Islet of Langerhans (tissue), 1 donor: ENCODE measurements around the gene MACROD2.
"Not testable (repeated sequence)": the region's sequence is repeated elsewhere in the genome, so short reads cannot be mapped to it uniquely, and the experiment has no call there.

Experiments used
- FAIRE-seq: peaks from one replicate; lab custom pipeline; 2011; peaks lifted over from hg19 to GRCh38; lab: Jason Lieb, UNC

Gene MACROD2

DNA sequence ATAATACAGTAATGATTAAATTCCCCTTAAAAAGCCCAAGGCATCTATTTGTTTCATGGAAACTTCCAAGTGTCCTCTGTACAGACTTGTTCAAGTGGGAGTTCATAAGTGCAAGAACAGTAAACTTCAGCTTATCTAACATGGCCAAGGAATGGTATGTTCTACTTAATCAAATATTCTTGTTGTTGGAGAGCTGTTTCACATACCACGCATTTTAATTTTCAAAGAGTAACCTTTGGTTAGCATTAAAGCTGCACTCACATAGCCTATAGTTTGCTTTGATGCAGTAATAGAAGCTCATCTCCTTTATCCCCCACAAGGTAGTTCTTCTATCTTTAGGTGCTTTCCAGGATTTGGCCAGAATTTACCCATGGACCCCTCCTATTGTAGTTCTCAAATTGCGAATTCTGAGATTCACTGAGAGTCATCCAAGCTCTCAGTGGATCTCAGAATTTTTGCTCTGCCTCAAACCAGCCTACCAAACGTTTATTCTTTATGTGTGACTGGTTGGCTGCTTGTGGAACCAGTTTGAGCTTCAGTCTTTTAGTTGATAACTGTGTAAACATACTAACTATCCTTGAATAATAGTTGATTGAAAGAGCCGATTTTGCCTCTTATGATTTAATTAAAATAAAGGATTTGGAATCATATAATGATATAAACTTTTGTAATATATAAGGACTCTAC is 1010.1 kb downstream of the MACROD2 start:
- FAIRE-seq, result no peak

DNA sequence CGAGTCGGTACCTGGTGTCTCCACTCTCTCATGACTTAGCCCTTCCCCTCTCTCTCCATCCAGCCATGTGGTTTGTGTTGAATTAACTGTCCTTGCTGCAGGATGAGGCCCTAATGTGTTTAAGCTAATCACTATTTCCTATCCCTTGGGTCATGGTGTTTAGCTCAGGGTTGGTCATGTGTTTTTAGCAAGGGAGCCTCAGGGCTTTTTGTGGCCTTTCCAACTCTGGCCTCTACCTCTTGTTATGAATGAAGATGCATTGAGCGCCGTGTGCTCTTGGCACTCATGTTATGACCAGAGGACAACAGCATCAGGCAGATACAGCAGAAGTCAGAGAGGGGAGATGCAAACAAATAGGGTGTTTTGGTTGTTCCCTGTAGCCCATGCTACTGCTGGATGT is 1016.3 kb downstream of the MACROD2 start:
- no peak for FAIRE-seq

DNA sequence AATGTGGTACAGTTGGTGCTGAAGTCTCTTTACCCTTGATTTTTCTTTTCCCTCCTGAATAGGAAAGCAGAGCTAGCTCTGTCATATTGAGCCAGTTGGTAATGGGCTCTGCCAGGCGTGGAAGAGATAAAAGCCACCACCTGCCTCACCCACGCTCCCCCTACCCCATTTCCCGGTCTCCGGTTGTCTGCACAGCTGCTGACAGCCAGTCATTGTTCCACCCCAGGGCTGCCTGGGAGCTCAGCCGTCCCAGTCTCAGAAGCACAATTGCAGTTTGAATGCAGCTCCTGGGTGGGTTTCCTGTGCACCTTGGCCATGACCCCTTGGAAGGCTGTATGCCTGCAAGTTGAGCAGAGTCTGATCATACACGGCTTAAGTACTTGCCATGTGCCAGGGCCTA is 1017.2 kb downstream of the MACROD2 start:
- no peak for FAIRE-seq

DNA sequence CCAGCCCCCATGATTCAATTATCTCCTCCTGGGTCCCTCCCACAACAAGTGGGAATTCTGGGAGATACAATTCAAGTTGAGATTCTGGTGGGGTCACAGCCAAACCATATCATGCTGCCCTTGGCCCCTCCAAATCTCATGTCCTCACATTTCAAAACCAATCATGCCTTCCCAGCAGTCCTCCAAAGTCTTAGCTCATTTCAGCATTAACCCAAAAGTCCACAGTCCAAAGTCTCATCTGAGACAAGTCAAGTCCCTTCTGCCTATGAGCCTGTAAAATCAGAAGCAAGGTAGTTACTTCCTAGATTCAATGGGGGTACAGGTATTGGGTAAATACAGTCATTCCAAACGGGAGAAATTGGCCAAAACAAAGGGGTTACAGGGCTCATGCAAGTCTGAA is 1021.6 kb downstream of the MACROD2 start:
- FAIRE-seq, result not testable (repeated sequence)

DNA sequence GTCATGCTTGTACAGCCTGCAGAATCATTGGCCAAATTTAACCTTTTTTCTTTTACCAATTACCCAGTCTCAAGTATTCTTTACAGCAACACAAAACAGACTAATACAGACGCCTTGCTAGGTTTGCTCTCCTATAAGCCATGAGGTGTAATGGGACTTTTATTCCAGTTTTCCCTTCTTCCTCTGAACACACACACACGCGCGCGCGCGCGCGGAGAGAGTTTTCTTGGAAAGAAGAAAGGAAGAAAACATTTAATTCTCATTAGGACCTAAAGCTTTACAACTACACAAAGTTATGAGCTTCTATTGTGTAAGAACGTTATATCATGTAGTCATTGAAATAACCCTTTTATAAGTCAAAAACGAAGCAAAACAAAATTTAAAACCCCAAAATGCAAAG is 1023.6 kb downstream of the MACROD2 start:
- FAIRE-seq, result no peak

DNA sequence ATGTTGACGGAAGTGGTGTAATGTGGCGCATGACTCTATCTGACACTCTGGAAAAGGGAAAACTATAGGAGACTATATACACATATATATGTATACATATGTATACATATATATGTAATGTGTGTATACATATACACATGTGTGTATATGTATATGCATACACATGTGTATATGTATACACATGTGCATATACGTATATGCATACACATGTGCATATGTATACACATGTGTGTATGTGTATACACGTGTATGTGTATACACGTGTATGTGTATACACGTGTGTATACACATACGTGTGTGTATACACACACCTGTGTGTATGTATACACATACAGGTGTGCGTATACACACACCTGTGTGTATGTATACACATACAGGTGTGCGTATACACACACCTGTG is 1025.5 kb downstream of the MACROD2 start:
- FAIRE-seq, result no peak

DNA sequence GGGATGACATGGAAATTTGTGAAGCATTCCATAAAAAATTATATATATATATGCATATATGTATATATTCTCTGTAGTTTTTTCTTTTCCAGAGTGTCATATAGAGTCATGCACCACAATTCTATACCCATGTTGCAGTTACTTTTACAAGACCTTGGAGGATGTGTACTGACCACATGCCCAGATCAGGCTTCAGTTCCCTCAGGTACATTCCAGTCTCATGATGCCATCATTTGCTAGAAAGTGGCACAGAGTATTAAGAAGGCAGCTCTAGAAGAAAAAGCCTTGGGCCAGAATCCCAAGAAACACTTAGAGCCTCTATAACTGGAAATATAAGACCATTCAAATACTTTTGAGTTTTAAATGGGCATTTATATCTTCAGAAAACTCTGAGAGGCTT is 1027.6 kb downstream of the MACROD2 start:
- no peak for FAIRE-seq

DNA sequence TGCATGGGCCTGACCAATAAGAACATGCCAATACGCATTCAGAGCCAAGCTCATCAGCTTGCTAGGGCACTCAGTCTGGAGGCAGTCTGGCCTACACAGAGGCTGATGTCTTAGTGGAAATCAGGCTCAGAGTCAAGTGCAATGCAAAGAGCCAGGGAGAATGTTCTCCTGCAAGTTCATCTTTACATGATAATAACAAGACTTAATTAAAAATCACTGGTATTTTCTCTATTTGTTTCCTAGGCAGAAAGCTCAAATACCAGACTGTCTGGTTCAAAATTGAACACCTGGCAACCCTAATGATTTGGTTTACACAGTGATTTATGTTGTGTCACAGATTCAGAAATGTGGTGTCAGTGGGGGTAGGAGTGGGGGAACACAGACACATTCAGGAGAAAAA is 1031.4 kb downstream of the MACROD2 start:
- no peak for FAIRE-seq

DNA sequence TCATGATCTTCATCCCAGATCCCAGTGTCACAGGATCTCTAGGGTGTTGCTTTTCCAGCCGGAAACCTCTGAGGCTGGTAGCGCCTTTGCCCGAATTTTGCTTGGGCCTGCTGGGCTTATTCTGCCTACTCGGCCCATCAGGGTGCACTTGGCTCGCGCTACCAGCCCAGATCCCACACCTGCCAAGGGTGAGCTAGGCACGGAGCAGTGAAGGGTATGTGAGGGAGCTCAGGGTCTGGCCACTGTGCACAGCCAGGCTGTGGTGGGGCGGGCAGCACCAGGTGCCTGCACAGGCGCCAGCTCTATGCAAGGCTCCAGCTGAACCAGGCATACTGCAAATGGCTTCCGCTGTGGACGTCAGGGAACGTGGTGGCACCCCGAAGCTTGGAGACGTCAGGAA is 1035.5 kb downstream of the MACROD2 start:
- FAIRE-seq, result no peak

DNA sequence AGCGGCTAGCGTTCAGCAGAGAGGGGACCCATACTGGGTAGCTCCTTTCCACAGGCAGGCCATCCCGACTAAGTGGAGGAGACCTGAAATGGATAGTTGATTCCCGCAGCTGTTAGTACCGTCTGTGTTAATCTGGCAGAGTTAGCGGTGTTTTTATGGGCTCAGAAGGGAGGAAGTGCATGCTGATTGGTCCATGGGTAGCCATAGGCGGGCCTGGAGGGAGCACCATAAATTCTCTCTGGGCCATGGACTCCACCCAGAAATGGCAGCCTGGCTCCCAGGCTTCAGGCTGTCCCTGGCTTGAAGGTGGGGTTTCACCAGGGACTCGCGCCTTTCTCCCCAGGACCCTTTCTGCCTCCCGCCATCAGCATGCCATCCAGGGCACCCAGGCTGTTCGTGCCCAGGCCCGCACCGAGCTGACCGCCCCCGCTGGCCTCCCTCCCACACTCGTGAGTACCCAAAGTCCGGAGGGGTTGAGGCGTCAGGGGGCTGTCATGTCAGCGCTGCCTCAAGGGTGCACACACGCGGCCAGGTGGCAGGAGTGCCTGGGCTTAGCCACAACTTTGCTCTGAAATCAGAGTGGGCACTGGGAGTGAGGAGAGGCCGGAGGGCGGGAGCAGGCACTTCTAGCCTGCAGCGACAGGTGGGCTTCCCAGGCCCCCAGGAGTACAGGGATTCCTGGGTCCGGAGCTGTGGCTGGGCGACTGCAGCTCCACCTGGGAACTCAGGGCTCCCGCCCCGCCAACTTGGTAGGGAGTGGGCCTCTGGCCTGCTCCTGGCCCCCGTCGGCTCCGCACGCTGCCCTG is 1036.4 kb downstream of the MACROD2 start:
- FAIRE-seq, result no peak

DNA sequence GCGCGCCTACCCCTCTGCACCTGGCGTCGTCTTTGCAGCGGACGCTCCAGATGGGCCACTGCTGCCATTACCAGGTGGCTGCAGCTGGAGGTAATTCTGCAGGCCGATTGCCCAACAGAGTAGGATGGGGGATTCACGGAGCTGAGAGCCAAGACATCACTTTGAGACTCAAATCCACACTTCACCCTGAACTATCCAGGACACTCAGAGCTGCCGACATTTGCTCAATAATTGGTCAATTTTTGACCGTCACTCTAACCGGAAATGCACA is 1037.0 kb downstream of the MACROD2 start:
- no peak for FAIRE-seq

DNA sequence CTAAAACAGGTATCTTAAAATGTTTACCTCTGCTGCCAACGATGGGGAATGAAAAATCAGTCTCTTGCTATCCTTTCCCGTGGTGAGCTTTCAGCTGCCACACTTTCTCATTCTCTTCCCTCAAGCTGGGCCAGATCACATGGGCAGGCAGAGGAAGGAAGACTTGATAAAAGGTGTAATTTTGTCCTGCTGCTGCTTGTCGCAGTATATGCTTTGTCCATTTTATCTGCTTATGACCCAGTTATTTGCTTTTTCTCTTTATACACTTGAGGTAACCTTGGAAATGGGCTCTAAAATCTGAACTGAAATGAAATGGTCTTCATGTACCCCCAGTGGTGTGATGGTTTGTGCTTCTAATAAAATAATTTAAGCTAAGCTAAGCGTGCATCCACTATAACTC is 1038.0 kb downstream of the MACROD2 start:
- FAIRE-seq, result peak; percentile 60

DNA sequence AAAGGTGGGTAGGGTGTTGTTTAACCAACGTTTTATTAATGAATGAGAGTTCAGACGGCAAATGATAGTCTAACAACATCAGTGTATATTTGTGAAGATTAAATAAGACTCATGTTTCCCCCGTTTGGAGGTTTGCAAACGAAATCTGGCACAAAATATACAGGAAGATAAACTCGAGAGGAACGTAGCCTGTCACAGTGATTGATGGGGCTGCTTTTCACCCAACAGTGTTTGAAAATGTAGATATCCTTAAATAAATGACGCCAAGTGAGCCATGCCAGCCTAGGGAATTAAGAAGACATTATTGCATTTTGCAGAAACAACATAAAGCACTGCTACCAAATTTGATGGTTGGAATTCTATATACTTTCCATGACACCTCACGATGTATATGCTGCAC is 1038.6 kb downstream of the MACROD2 start:
- FAIRE-seq, result no peak

DNA sequence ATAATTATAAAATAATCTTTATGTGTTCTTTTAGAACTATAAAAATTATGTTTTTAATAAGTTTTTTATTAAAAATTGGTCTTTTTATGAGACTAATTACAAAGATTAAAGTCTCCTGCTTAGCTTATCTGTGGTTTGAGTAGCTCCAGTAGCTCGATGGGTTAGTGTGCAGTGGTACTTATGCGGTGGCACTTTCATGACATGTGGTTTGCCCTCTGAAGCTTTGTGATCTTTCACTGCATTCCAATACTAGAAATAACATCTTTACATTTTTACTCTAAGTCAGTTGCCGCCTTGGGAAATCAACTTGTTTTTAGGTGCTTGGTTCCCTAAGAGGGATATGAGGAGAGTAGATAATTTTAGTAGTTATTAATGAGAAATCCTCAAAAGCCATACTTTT is 1041.6 kb downstream of the MACROD2 start:
- FAIRE-seq, result no peak

DNA sequence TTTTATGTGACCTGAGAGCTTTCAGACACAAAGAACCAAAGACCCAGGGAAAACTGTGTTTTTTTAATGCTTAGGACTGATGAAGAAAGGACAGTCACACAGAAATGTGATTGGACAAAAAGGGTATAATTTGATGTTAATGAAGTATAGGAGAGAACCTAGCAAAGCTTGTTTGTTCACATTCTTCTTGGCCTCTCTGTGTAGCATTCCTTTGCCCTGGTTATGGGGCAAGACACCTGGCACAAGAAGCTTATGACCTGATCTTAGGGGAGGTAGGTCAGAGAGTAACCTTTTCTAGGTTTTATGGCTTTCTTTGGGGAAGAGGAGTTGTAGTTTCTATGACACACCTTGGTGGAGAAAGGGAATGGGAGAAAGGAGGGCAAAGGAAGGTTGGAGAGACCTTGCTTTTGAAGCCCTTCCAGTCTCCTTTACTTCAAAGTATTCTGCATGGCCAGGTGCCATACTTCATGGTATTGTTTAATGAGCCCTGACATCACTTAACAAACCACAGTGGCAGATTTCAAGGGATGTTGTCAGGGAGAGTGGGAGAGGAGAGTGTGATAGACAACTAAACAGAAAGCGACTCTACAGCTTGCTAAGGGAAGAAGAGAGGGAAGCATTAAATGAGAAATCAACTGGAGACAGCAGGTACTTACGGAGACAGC is 1043.9 kb downstream of the MACROD2 start:
- no peak for FAIRE-seq

DNA sequence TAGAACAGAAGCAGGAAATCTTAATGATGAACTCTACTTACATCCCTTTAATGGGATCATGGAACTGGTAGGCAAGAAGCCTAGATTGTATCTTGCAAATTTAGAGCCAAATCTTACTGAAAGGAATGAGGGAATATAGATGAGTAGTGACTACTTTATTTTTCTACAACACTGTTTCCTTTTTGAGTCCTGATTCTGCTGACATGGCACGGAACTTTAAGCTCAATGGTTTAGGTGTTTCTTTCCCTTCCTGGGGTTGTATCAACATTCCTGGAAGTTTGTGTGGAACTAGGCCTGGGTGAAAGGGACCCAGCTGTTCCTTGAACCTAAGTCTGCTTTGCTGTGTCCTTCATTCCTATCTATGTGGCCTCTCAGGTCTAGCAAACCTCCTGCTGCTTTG is 1047.4 kb downstream of the MACROD2 start:
- FAIRE-seq, result no peak

DNA sequence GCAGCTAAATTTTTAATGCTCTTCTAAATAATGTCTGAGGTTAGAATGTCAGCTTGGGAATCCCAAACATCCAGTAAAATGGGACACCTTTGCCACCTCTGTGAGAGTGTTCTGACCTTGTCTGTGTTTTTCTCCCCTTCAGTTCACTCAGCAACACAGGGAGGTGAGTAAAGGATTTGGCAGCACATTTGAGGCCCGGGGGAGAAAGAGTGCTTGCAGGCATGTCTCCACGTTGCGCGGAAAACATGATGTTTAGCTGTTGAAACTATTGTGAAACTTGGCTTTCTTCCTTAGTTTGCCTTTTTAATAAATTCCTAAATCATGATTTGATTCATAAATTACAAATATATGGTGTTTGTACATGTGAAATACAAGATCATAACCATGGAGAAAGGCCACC is 1049.9 kb downstream of the MACROD2 start:
- FAIRE-seq, result no peak

DNA sequence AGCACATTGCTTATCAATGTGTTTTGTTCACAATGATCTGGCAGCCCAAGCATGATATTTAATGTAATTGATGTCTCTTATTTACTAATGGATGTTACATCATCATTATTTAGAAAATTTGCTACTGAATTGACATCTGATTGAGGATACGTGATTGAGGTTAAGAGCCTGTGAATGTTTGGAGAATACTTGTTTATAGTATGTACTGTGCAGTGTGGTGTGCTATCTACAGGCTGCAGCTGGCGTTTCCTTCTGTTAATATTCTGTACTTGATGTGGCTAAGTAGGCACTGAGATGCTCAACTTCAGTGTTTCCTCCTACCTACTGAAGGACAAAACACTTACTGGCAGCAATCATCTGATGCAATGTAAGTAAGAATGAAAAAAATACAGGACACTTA is 1051.7 kb downstream of the MACROD2 start:
- no peak for FAIRE-seq

DNA sequence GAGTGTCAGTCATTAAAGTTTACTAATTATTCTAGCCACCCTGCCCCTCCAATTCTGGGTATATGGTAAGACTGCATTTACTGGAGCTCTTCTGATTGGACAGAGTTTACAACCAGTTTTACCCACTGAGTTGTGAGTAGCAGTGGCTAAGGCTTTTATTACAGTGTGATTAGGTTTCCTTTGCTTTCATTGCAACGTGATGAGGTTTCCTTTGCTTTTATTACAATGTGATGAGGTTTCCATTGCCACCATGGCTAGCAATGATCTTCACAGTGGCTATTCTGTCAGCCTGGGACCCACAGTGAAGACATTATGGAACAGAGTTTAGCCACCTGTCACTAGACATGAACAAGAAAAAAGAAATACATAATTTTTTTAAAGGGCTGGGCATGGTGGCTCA is 1052.3 kb downstream of the MACROD2 start:
- FAIRE-seq, result no peak

DNA sequence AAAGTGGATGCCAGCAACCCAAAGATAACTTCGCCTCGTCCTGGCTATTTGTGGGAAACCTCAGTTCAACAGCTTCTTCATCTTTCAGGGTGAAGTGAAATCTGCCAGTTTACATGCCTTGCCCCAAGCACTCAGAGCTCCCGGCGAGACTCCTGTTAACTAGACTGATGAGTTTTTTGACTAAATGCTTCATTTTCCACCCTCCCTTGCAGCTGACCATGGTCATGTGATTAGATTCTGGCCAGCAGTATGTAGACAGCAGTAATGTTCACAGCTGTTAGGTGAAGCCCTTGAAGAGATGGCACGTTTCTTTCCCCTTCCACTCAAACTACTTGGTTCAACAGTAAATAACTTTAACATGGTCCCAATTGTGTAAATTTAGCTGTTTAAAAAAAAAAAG is 1060.9 kb downstream of the MACROD2 start:
- no peak for FAIRE-seq

DNA sequence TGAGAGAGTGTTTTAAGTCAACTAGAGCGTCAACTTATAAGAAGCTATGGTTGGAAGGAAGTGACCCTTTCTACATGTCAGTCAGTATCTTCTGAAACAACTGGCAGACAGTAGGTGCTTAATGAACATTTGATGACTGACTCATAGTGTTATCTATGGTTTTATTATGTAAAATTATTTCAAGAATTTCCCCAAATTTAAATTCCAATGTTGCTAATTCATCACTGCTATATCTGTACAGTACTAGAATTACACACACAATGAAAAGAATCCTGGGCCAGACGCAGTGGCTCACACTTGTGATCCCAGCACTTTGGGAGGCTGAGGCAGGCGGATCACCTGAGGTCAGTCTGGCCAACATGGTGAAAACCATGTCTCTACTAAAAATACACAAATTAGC is 1063.5 kb downstream of the MACROD2 start:
- no peak for FAIRE-seq

DNA sequence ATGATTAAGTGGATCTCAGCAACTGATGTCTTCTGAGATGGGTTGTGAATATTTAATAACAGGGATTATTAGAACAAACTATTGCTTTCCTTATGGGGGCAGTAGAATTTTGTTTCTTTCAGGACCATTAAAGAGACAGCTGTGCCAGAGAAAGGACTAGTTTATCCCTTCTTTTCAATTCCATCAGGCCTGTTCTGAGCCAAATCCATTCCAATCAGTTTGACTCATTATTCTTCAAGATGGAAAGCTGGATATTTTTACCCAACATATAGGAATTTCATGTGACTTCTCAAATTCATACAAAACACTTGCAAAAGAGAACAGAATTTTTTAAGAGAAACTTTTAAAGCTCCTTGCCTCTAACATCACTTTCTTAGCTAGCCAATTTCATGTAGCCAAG is 1064.1 kb downstream of the MACROD2 start:
- FAIRE-seq, result no peak

DNA sequence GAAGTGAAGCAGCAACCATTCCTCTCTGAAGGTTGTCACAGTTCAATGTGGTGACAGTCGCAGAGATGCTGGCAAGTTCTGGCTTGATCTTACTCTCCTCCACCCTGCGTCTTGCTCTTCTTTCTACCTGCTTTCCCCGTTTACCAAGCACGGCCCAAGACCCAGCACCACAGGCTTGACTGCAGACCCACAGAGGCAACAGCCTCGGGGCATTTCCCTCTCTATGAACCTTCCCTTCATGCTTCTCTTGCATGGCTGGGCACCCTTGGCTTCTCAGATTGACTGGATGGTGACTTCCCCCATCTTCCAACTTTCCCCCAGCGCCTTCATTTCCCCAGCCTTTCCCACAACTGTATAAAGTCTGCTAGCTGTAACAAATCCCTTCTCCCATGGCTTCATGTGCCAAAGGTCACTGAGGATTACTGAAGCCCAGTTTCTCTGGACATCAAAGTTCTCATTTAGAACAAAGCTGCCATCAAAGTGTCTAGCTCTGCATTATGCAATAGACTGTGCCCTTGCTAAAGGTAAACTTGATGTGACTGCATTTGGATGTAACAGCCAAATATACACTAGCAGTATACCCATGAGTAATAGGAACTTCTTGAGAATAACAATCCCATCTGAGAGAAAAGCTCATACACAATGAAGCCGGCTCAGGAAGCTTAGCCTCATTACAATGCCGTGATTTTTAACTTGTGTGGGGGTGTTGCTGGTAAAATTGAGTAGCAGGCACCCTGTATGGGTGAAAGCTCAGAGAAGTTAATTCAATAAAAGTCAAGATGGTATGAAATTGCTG is 1065.1 kb downstream of the MACROD2 start:
- FAIRE-seq, result no peak
